Measurements from ENCODE around the gene PATJ. TPM values are rescaled to one million over a fixed set of nuclear protein-coding genes. Genes with fewer than 3 reads are reported as not detected.

PATJ gene
- total and polyA plus RNA-seq, 2 donors (not counting 3 experiments of a cell fraction or from before 2014, with no cell fraction given) = 1.1 to 3.0 TPM

GRCh38 chr1:62100442-62100841 is 358.2 kb downstream of the PATJ start:
- no peak for DNase-seq (ENCODE audit: low read depth, low spot score)
- no peaks in the 10 kb centered on the region for H4K20me1 ChIP-seq (replicated peaks; ENCODE audit: control insufficient read depth, extremely low read depth, insufficient read depth, low read length)
- intact Hi-C loops (cut with micrococcal nuclease) = no loop called here
- H3K36me3 ChIP-seq (ENCODE audit: control insufficient read depth in 2 of 2, extremely low read depth in 1 of 2, insufficient read depth in 2 of 2, low read length in 2 of 2) = no peaks in the 10 kb centered on the region
- no TSS peak for BruUV-seq (replicated peaks)
- ChIA-PET CTCF (interaction anchor here (1.5 kb wide), 1 partner anchor 18 kb away, joined by 3 read pairs; no protein-coding TSS in a partner anchor), POLR2A (no interaction called here)
- H3K9me1 ChIP-seq (replicated peaks; ENCODE audit: control insufficient read depth, extremely low read depth, insufficient read depth, low read length) = no peaks in the 10 kb centered on the region
- H2AFZ ChIP-seq (ENCODE audit: low read depth, low read length) = no peak overlapping the region
- H3K27ac ChIP-seq (ENCODE audit: insufficient read depth, low read depth, low read length) = no peak overlapping the region
- no peaks in the 10 kb centered on the region for H3K79me2 ChIP-seq (ENCODE audit: control insufficient read depth, insufficient read depth, low read length)
- no peak overlapping the region for H3K4me3 ChIP-seq (replicated peaks in 1 of 3; ENCODE audit: insufficient read depth in 1 of 3, low read depth in 1 of 3, low read length in 3 of 3)
- no peak for FAIRE-seq
- H3K4me1 ChIP-seq (ENCODE audit: control insufficient read depth, extremely low read depth, insufficient read depth, low read length) = no peaks in the 10 kb centered on the region
- no peaks in the 10 kb centered on the region for H3K27me3 ChIP-seq (ENCODE audit: control insufficient read depth in 2 of 2, insufficient read depth in 2 of 2, low read length in 2 of 2)
- H3K4me2 ChIP-seq (ENCODE audit: insufficient read depth, low read length) = no peak overlapping the region
- TF ChIP-seq JUN (IDR thresholded peaks at IDR 0.05; ENCODE audit: borderline replicate concordance, insufficient read depth, insufficient read length, low read depth) (no peak), FOS (IDR thresholded peaks at IDR 0.05; ENCODE audit: borderline replicate concordance, insufficient read depth, low read length) (no peak), MYC (IDR thresholded peaks at IDR 0.05; ENCODE audit: low read depth, low read length) (no peak), EZH2 (IDR thresholded peaks at IDR 0.05; ENCODE audit: borderline replicate concordance, low read depth, low read length, severe bottlenecking) (no peak), MAX (IDR thresholded peaks at IDR 0.05; ENCODE audit: insufficient read depth, insufficient read length) (no peak), GATA2 (IDR thresholded peaks at IDR 0.05; ENCODE audit: insufficient read depth, insufficient read length, low read depth, low read length) (no peak), CTCF (IDR thresholded peaks at IDR 0.05; ENCODE audit: extremely low read depth in 1 of 2, insufficient read depth in 1 of 2, low read depth in 1 of 2, low read length in 2 of 2) (no peak), POLR2AphosphoS5 (IDR thresholded peaks at IDR 0.05; ENCODE audit: insufficient read depth, low read depth, low read length) (no peak), POLR2A (IDR thresholded peaks at IDR 0.05; ENCODE audit: low read depth, low read length) (no peak)
- H3K9ac ChIP-seq (replicated peaks; ENCODE audit: extremely low read depth, insufficient read depth, low read length) = no peak overlapping the region
- H3K9me3 ChIP-seq (replicated peaks; ENCODE audit: control insufficient read depth, insufficient read depth, low read length) = no peaks in the 10 kb centered on the region
- dilution Hi-C loops (cut with MboI; ENCODE audit: extremely low pct_ligation_motif_present, low sequenced_read_pairs) = no loop called here

All from endothelial cell of umbilical vein (primary cell).